GM10248 (cell line): ENCODE measurements around the gene CYP46A1.

Source experiments
- CTCF ChIA-PET: fragments of 300-600 bp; sonication (Branson Sonifier 250); formaldehyde crosslinking; extraction: SDS; loops from one replicate; lab custom pipeline; 2021; ENCODE audit warnings: antibody characterized with exemption; lab: Yijun Ruan, JAX
- POLR2A ChIA-PET: fragments of 350-650 bp; sonication (Branson Sonifier 250); formaldehyde crosslinking; extraction: SDS; loops from one replicate; lab custom pipeline; 2020; ENCODE audit warnings: antibody characterized with exemption; lab: Yijun Ruan, JAX
- DNase-seq: peaks from one replicate; pipeline ENCODE4 v3.0.0; 2012; ENCODE audit errors: extremely low spot score
- CTCF ChIP-seq: IDR thresholded peaks from 2 replicates; pipeline ENCODE4 v1.5.1; 2012; ENCODE audit warnings: mild to moderate bottlenecking, low read depth; ENCODE audit errors: extremely low read depth, missing control alignments, control extremely low read depth

Gene CYP46A1

GRCh38 chr14:99753225-99754140 lies 69.4 kb downstream of the CYP46A1 start:
- ChIA-PET POLR2A (no interaction called here), CTCF (no interaction called here)
- no peak for DNase-seq
- TF ChIP-seq CTCF = no peak

GRCh38 chr14:99754141-99755067 lies 70.3 kb downstream of the CYP46A1 start:
- POLR2A ChIA-PET = no interaction called here
- TF ChIP-seq CTCF = no peak
- DNase-seq = no peak
- CTCF ChIA-PET = interaction anchor here (0.8 to 1.2 kb wide), 3 partner anchors 9 to 24 kb away, joined by 3 read pairs; no protein-coding TSS in a partner anchor

- DNase-seq = no peak
- no peak for TF ChIP-seq CTCF
- ChIA-PET POLR2A (no interaction called here), CTCF (interaction anchor here (0.8 to 1.2 kb wide), 4 partner anchors 8 to 25 kb away, joined by 3 read pairs; no protein-coding TSS in a partner anchor)
These were observed 70.9 kb downstream of the CYP46A1 start for GRCh38 chr14:99755068-99755405.

- ChIA-PET CTCF (interaction anchor here (0.8 to 1.1 kb wide), 3 partner anchors 7 to 26 kb away, joined by 3 read pairs; no protein-coding TSS in a partner anchor), POLR2A (no interaction called here)
- DNase-seq = no peak
- TF ChIP-seq CTCF = no peak
These were observed 71.8 kb downstream of the CYP46A1 start for GRCh38 chr14:99755629-99756603.

- no peak for TF ChIP-seq CTCF
- ChIA-PET POLR2A (no interaction called here), CTCF (no interaction called here)
- DNase-seq = no peak
These were observed 72.7 kb downstream of the CYP46A1 start for GRCh38 chr14:99756796-99757195.
